HG03342 (cell line): ENCODE measurements around the gene C1QL1.

Experiments used
- ATAC-seq: cut with Tn5 transposase; IDR thresholded peaks from one replicate; pipeline ENCODE4 v1.9.1; 2021; ENCODE audit warnings: mild to moderate bottlenecking, moderate library complexity; ENCODE audit not compliant: unreplicated experiment

Gene C1QL1

DNA sequence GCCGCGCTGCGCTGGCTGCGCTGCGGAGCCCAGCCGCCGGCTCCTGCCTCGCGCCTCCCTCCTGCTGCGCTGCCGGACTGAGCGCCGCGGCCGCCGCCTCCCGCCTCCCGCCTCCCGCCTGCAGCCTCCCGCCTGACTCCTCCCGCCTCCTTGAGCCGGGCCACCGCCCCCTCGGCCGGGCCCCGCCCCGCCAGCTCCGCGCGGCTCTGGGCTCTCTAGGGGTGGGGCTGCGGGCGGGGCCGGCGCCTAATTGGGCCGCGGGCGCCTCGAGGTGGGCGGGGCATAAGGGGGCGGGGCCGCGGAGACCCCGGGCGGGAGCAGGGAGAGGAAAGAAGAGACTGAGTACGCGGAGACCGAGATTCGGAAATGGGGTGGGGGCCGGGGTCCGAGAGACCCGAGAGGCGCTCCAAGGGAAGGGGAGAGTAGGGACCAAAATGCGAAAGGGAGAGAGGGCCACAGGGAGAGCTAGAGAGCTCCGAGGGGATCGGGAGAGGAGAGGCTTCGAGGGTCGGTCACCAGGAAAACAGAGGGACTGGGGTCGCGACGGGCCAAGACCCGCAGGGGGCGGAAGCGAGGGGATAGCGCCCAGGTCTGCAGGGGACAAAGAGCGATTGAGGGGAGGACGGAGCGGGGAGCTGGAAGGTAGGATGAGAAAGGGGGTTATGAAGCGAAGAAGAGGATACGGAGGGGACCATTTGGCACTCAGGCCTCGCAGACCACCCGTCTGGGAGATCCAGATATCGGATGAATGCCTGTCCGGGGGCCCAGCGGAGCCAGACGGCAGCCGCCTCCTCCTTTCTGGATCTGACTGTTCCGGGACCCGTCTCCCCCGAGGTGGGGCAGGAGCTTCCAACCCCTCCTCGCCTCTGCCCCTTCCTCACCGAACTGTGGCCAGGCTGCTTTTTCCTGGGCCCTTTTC is at the start of gene C1QL1:
Gene C1QL1 (minus strand): TSS at position 79 of the 919 bp plus-strand sequence. CDS start 255 bp downstream, outside the sequence.
- peak; percentile 85 for ATAC-seq

GRCh38 chr17:45016823-45017222 is 48.7 kb upstream of the C1QL1 start:
- no peak for ATAC-seq

DNA sequence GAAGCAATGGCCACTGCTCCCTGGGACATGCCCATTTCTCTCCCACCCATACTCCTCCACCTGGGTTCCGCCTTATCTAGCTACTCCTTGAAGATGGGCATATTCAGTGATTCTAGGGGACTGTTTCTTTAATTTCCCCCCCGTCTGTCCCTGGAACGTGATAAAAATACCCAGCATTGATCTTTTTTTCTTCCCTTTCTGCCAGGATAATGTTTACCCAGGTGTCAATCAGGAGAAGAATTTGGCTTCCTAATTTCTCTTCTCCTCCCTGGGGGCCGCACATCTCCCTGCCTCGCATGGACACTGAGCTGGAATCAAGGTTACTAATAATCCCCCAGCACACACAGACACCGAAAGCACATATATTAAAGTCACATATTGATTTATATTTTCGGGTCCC is 48.1 kb upstream of the C1QL1 start:
- ATAC-seq = no peak

DNA sequence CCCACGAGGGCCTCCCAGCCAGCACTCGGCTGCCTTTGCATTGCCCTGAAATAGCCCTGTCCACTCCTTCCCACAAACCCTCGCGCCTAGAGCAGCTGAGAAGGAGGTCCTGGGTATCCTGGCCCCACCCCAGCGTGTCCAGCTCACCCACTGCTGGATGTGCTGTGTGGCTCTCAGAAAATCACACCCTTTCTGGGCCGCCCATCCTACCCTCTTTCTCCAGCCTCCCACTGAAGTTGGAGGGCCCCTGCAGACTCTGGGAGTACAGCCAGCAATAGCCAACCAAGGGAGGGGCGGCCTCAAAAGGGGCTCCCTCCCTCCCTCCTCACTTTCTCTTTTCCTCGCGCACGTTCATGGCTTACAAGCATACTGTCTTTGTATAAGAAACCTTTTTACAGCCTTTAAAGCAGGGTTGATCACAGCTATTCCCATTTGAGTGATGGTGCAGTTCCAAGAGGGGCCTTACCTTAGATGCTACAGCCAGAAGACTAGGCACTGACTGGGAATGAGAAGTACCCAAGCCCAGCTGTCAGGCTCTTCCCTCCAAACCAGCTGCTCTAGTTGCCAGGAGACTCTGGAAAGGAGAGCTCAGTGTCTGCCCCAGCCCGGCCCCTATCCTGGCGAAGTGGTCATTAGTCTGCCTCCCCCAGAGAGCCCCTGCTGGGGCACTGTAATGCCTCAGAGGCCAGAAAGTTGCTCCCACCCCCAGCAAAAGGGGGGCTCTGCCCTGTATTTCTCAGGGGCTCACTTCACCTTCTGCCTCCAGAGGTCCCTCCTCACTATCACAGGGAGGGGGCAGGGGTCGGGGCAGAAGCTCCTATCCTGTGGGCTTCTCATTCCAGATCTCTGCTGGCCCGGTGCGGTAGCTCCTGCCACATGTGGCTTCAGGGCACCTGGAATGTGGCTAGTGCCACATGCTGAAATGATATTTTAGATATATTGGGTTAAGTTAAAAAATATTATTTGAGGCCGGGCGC is 45.2 kb upstream of the C1QL1 start:
- ATAC-seq = no peak

GRCh38 chr17:45011767-45012166 is 43.7 kb upstream of the C1QL1 start:
- no peak for ATAC-seq

- no peak for ATAC-seq
Observed at GRCh38 chr17:45009676-45010467, 41.8 kb upstream of the C1QL1 start.

DNA sequence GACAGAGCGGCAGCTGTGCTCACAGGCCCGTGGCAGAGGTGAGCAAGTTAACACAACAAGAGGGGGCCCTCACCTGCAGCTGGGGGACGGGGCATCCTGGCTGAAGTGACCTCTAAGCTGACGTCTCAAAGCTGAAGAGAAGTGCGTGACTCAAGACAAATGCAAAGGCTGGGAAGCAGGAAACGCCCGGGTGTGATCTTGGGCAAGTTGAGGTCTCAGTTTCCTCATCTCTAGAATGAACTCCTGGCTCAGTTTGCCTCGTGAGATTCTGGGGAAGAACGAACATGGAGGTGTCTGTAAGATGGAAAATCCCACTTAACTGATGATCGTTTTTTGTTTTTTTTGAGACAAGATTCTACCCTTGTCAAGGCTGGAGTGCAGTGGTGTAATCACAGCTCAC is 40.1 kb upstream of the C1QL1 start:
- ATAC-seq = no peak

DNA sequence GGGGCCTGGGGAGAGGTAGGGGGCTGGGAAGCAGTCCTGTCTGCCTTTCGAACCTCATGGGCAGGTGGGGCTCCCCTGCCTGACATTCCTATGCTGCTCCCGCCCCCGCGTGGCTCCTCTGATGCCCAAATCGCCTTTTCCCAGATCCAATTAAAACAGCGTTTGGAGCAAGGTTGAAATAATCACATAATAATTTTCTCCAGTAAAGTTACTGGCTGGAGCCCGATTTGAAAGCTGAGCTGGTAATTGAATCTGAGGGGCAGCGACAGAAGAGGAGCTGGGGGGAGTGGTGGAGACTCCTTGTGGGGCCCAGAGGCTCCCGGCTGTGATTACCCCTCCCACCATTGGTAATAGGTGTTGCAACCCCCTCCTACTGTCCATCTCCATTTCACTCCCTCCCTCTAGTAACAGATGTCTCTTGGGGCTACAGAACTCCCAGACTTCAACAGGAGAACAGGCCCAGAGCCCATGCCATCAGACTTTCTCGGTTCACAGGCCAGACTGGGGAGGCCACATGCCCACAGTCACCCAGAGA is 38.9 kb upstream of the C1QL1 start:
- no peak for ATAC-seq

GRCh38 chr17:45005700-45006099 is 37.6 kb upstream of the C1QL1 start:
- ATAC-seq = no peak

GRCh38 chr17:45004388-45004787 is 36.3 kb upstream of the C1QL1 start:
- no peak for ATAC-seq

GRCh38 chr17:45003877-45004276 is 35.8 kb upstream of the C1QL1 start:
- no peak for ATAC-seq

DNA sequence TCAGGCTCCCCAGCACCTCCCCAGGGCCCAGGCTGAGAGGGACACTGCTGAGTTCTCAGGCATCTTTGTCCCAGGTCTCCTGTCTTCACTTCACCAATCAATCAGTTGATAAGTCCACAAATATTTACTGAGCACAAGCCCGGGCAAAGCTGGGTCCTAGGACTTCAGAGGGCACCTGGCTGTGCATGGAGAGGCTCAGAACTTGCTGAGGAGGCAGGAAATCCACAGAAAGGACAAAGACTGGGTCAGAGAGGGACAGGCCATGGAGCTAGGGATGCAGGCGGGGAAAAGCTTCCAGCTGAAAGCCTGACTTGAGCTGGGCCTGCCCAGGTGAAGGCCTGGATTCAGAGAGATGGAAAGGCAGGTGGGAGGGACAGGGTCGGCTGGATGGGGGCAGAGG is 33.2 kb upstream of the C1QL1 start:
- no peak for ATAC-seq

GRCh38 chr17:44999433-44999832 is 31.3 kb upstream of the C1QL1 start:
- ATAC-seq = no peak

GRCh38 chr17:44998646-44999045 is 30.5 kb upstream of the C1QL1 start:
- ATAC-seq = no peak

GRCh38 chr17:44997733-44998520 is 29.8 kb upstream of the C1QL1 start:
- no peak for ATAC-seq

- no peak for ATAC-seq
Observed at GRCh38 chr17:44996304-44996703, 28.2 kb upstream of the C1QL1 start.

- no peak for ATAC-seq
Observed at GRCh38 chr17:44995436-44996001, 27.4 kb upstream of the C1QL1 start.

GRCh38 chr17:44992242-44992939 is 24.3 kb upstream of the C1QL1 start:
- ATAC-seq = no peak

DNA sequence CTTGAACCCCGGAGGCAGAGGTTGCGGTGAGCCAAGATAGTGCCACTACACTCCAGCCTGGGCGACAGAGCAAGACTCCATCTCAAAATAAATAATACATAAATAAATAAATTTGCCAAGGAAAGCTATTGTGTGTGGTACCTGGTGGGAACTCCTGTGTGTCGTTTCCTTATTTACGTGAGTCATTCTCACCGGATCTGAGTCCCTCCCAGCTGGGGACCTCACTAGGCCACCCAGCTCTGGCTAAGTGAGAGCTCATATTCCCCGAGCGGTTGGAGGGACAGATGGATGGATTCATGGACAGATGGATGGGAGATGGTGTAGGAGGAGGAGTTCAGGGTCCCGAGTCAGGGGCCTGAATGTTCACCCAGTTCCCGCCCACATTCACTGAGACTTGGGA is 22.9 kb upstream of the C1QL1 start:
- ATAC-seq = no peak
